Karpas-422 (cell line): ENCODE data around the gene OR1N1. TPM values are rescaled to one million over a fixed set of nuclear protein-coding genes. Genes with fewer than 3 reads are reported as not detected.

Experiments used
- DNase-seq: peaks from one replicate; pipeline ENCODE4 v3.0.0-alpha.2; 2015
- H2AFZ ChIP-seq: fragments of 200-600 bp; sonication (generic); 2 replicates; pipeline ENCODE4 v1.6.1; 2014; ENCODE audit warnings: antibody characterized with exemption, low read length, mixed read lengths
- H3K27ac ChIP-seq: fragments of 200-600 bp; sonication (generic); 2 replicates; pipeline ENCODE4 v1.5.1; 2014; ENCODE audit warnings: mild to moderate bottlenecking, low read length, moderate library complexity
- H3K27me3 ChIP-seq: fragments of 200-600 bp; sonication (generic); 2 replicates; pipeline ENCODE4 v1.6.1; 2014; ENCODE audit warnings: low read length, mixed read lengths
- H3K36me3 ChIP-seq: fragments of 200-600 bp; sonication (generic); 2 replicates; pipeline ENCODE4 v1.6.1; 2014; ENCODE audit warnings: low read length, mixed read lengths; ENCODE audit not compliant: insufficient read depth
- H3K4me1 ChIP-seq: fragments of 200-600 bp; sonication (generic); 2 replicates; pipeline ENCODE4 v1.6.1; 2014; ENCODE audit warnings: mild to moderate bottlenecking, low read length, mixed read lengths
- H3K4me2 ChIP-seq: fragments of 200-600 bp; sonication (generic); 2 replicates; pipeline ENCODE4 v1.6.1; 2014; ENCODE audit warnings: low read length, low read depth, mild to moderate bottlenecking; ENCODE audit not compliant: poor library complexity, severe bottlenecking
- H3K4me3 ChIP-seq: fragments of 200-600 bp; sonication (generic); 2 replicates; pipeline ENCODE4 v1.5.1; 2014; ENCODE audit warnings: mild to moderate bottlenecking, antibody characterized with exemption, low read length, mixed read lengths
- H3K79me2 ChIP-seq: fragments of 200-600 bp; sonication (generic); 2 replicates; pipeline ENCODE4 v1.6.1; 2014; ENCODE audit warnings: mild to moderate bottlenecking, low read length, mixed read lengths
- H3K9ac ChIP-seq: fragments of 200-600 bp; sonication (generic); 2 replicates; pipeline ENCODE4 v1.6.0; 2014; ENCODE audit warnings: low read length
- H3K9me2 ChIP-seq: fragments of 200-600 bp; sonication (generic), shearing (Covaris generic); replicated peaks from 2 replicates; pipeline ENCODE4 v1.6.0; 2014; ENCODE audit warnings: mild to moderate bottlenecking, low read length, moderate library complexity; ENCODE audit not compliant: insufficient read depth
- H3K9me3 ChIP-seq: fragments of 300-700, 200-600 bp; sonication (generic); 2 replicates; pipeline ENCODE4 v1.6.1; 2014; ENCODE audit warnings: low read length, mixed read lengths
- H4K20me1 ChIP-seq: fragments of 200-600 bp; sonication (generic); 2 replicates; pipeline ENCODE4 v1.6.1; 2014; ENCODE audit warnings: mild to moderate bottlenecking, antibody characterized with exemption, low read length, low read depth; ENCODE audit not compliant: insufficient read depth
- total RNA-seq: library from RNA; depleted of rRNA; stranded (reverse); fragments of >200 nt; shearing (Covaris generic); gene quantifications from 2 replicates; pipeline ENCODE4 v1.2.3, GENCODE V29; 2014; ENCODE audit warnings: low replicate concordance; rRNA removed

The OR1N1 gene
- total RNA-seq: not detected in 2 replicates

DNA sequence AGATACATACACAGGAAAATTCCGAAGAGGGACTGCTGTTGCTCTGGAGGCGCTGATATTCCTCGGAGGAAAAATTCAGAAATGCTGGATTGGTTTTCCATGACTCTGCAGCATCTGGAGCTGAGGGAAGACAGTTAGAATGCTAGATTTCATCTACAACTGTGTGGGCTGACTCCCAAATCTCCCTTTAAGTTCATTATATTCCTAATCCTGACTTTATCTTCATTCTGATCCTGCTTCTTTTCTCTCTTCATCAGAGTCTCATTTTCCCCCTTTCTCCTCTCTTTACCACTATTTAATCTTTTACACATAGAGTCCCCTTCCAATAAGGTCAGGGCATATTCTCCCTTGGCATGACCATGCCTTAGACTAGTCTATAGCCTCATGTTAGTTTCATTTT, at the start of gene OR1N1:
OR1N1 (minus strand) TSS at position 101 of the 400 bp plus-strand sequence; CDS start at position 101, 0 bp downstream.
- no peaks in the 10 kb centered on the region for H3K36me3 ChIP-seq
- no peak for DNase-seq

DNA sequence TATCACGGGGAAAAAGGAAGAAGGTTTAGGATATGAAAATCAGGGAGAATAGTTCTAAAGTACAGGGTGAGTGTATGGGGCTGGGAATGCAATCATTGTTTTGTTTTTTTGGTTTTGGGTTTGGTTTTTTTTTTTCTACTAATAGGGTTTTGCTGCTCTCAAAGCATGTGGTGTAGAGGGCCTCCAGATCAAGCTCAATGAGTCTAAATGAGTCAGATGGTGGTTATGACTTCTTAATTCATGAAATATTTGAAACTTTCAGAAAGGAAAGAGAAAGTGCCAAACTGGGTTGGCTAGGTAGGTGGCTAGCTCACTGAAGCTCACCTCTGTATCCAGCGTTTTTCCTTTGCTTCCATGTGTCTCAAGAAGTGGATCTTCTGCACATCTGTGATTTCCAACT, 45.4 kb upstream of the OR1N1 start:
- Histone ChIP-seq H3K27me3 (no peaks in the 10 kb centered on the region), H3K9me2 (no peaks in the 10 kb centered on the region), H3K79me2 (no peaks in the 10 kb centered on the region), H3K9ac (no peak overlapping the region), H3K27ac (no peak overlapping the region), H3K9me3 (no peaks in the 10 kb centered on the region), H2AFZ (no peak overlapping the region), H3K4me3 (no peak overlapping the region), H3K4me1 (no peaks in the 10 kb centered on the region), H3K4me2 (no peak overlapping the region), H3K36me3 (no peaks in the 10 kb centered on the region), H4K20me1 (no peaks in the 10 kb centered on the region)
- DNase-seq: no peak

More for the DNA sequence above, at the start of gene OR1N1:
- H3K27me3 ChIP-seq: no peaks in the 10 kb centered on the region
- no peaks in the 10 kb centered on the region for H3K9me2 ChIP-seq
- H3K9me3 ChIP-seq: no peaks in the 10 kb centered on the region
- no peak within 1 kb of the TSS for H3K4me3 ChIP-seq
- H3K4me2 ChIP-seq: no peak within 1 kb of the TSS
- no peaks in the 10 kb centered on the region for H4K20me1 ChIP-seq
- no peak within 1 kb of the TSS for H3K9ac ChIP-seq
- no peak within 1 kb of the TSS for H2AFZ ChIP-seq
- H3K4me1 ChIP-seq: no peaks in the 10 kb centered on the region
- H3K27ac ChIP-seq: no peak within 1 kb of the TSS
- H3K79me2 ChIP-seq: no peaks in the 10 kb centered on the region

DNA sequence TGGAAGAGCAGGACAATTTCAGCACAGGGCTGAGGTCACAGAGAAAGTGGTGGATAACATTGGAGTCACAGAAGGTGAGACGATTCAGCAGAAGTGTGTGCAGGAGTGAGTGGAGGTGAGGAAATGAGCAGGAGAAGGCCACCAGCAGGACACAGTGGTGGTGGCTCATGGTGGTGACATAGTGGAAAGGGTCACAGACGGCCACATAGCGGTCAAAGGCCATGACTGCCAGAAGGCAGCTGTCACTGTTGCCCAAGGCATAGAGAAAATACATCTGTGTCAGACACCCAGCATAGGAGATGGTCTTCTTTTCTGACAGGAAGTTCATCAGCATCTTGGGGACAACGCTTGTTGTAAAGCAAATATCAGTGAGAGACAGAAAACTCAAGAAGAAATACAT, 40.8 kb upstream of the OR1N1 start:
- Histone ChIP-seq H3K79me2 (no peaks in the 10 kb centered on the region), H3K9ac (no peak overlapping the region), H3K27ac (no peak overlapping the region), H3K36me3 (no peaks in the 10 kb centered on the region), H3K9me2 (no peaks in the 10 kb centered on the region), H2AFZ (no peak overlapping the region), H3K4me1 (no peaks in the 10 kb centered on the region), H4K20me1 (no peaks in the 10 kb centered on the region), H3K4me2 (no peak overlapping the region), H3K4me3 (no peak overlapping the region), H3K27me3 (no peaks in the 10 kb centered on the region), H3K9me3 (no peaks in the 10 kb centered on the region)
- DNase-seq: no peak

DNA sequence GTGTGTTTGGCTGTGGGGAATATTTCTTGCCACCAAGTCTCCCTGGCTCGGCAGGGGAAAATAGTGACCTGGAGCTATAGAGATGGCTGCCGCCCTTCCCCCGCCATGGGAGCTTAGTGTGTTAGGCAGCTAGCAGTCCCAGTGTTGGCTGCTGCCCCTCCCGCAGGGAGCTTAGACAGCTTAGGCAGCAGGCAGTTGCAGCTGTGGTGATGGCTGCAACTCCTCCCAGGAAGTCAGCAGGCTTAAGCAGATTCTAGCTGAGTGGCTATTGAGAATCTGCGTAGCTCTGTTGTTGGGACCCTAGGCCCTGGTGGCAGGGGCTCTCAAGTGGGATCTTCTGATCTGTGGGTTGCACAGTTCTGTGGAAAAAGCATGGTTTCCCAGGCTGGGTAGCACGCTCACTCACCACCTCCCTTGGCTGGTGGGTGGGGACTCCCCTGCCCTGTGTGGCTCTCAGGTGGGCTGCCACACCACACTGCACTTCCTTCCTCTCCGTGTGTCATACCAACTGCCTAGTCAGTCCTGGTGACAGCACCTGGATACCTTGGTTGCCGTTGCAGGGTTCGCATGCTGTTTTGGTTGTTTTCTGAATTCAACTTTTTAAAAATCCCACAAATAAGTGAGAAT, 35.2 kb upstream of the OR1N1 start:
- Histone ChIP-seq H3K4me2 (no peak overlapping the region), H3K4me1 (no peaks in the 10 kb centered on the region), H3K4me3 (no peak overlapping the region), H3K9me3 (no peaks in the 10 kb centered on the region), H3K27me3 (no peaks in the 10 kb centered on the region), H3K9ac (no peak overlapping the region), H3K9me2 (no peaks in the 10 kb centered on the region), H3K79me2 (no peaks in the 10 kb centered on the region), H4K20me1 (no peaks in the 10 kb centered on the region), H3K36me3 (no peaks in the 10 kb centered on the region), H3K27ac (no peak overlapping the region), H2AFZ (no peak overlapping the region)
- DNase-seq: no peak

- H3K27ac ChIP-seq: no peak overlapping the region
- no peaks in the 10 kb centered on the region for H3K27me3 ChIP-seq
- H2AFZ ChIP-seq: no peak overlapping the region
- H3K4me1 ChIP-seq: no peaks in the 10 kb centered on the region
- no peaks in the 10 kb centered on the region for H4K20me1 ChIP-seq
- no peak overlapping the region for H3K4me3 ChIP-seq
- no peaks in the 10 kb centered on the region for H3K9me3 ChIP-seq
- H3K79me2 ChIP-seq: no peaks in the 10 kb centered on the region
- H3K9ac ChIP-seq: no peak overlapping the region
- H3K36me3 ChIP-seq: no peaks in the 10 kb centered on the region
- H3K9me2 ChIP-seq: no peaks in the 10 kb centered on the region
- no peak for DNase-seq
- H3K4me2 ChIP-seq: no peak overlapping the region
Observed at GRCh38 chr9:122561446-122561845, 34.4 kb upstream of the OR1N1 start.

DNA sequence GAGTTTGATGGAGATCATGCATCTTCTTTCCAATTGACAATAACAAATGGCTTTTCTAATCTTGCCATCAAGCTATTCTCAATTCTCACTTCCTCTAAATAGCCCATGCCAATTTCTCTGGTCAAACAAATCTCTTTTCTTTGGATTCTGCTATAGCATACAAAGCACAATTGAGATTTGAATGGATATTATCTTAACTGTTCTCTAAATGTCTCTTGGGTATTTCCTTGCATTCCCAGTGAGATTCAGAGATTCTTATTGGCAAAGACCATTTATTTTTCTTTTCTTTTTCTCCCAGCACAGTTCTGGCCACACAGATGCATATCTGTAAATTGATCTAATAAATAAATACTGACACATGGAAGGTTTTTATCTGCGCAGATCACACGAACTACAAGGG, 25.7 kb upstream of the OR1N1 start, which contains the start of gene OR1N2:
OR1N2 (plus strand) TSS at position 301 of the 400 bp plus-strand sequence. CDS start 100 bp downstream, outside the sequence.
- no peak within 1 kb of the TSS for H3K9ac ChIP-seq
- H3K27ac ChIP-seq: no peak within 1 kb of the TSS
- H3K9me3 ChIP-seq: no peaks in the 10 kb centered on the region
- no peaks in the 10 kb centered on the region for H3K79me2 ChIP-seq
- DNase-seq: no peak
- no peak within 1 kb of the TSS for H2AFZ ChIP-seq
- H3K4me2 ChIP-seq: no peak within 1 kb of the TSS
- no peaks in the 10 kb centered on the region for H4K20me1 ChIP-seq
- no peaks in the 10 kb centered on the region for H3K36me3 ChIP-seq
- no peak within 1 kb of the TSS for H3K4me3 ChIP-seq
- H3K27me3 ChIP-seq: no peaks in the 10 kb centered on the region; the same call in 1 of the 2 replicates
- no peaks in the 10 kb centered on the region for H3K4me1 ChIP-seq
- no peaks in the 10 kb centered on the region for H3K9me2 ChIP-seq

DNA sequence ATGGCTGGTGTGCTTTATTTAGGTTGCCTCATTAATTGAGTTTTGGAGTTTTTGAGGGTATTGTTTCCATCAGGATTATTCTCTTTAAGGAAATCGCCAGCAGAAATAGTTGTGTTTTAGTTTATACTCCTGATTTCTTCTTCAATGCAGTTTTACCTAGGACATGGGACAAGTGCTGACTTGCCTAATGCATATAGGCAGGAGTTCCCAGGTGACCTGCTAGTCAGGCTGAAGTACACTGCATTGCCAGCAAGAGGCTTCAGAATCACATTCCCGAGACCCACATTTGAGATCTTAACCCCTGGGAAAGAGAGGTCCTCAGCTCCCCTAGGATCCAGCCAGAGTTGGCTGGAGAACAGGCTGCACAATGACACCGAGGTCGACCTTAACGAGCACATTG, 24.3 kb upstream of the OR1N1 start:
- Histone ChIP-seq H3K27me3 (no peaks in the 10 kb centered on the region; the same call in 1 of the 2 replicates), H3K79me2 (no peaks in the 10 kb centered on the region), H3K4me1 (no peaks in the 10 kb centered on the region), H3K9me2 (no peaks in the 10 kb centered on the region), H2AFZ (no peak overlapping the region), H3K36me3 (no peaks in the 10 kb centered on the region), H3K9me3 (no peaks in the 10 kb centered on the region), H3K4me2 (no peak overlapping the region), H3K9ac (no peak overlapping the region), H3K4me3 (no peak overlapping the region), H4K20me1 (no peaks in the 10 kb centered on the region), H3K27ac (no peak overlapping the region)
- no peak for DNase-seq

DNA sequence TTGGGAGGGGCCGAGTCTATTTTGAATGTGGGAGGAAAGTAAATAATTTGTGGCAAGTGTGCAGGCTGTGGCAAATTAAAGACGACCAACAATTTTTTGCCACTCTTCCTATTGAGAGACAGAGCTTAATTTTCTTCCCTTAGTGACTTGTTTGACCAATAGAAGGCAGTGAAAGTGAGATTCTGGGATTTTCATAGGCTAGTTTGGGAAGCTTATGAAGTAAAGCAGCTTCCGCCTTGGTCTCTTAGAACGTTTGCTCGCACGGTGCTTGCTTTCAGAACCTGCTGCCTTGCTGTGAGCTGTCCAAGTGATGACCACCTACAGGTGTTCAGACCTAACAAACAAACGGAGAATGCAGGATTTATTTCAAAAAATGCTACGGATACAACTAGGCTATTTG, 19.1 kb upstream of the OR1N1 start:
- H3K27ac ChIP-seq: no peak overlapping the region
- H3K27me3 ChIP-seq: no peaks in the 10 kb centered on the region
- H4K20me1 ChIP-seq: no peaks in the 10 kb centered on the region
- H3K9ac ChIP-seq: no peak overlapping the region
- H3K79me2 ChIP-seq: no peaks in the 10 kb centered on the region
- no peak for DNase-seq
- H2AFZ ChIP-seq: no peak overlapping the region
- no peaks in the 10 kb centered on the region for H3K36me3 ChIP-seq
- H3K4me3 ChIP-seq: no peak overlapping the region
- no peak overlapping the region for H3K4me2 ChIP-seq
- no peaks in the 10 kb centered on the region for H3K9me2 ChIP-seq
- H3K4me1 ChIP-seq: no peaks in the 10 kb centered on the region
- no peaks in the 10 kb centered on the region for H3K9me3 ChIP-seq
